GM19023 (cell line): ENCODE measurements around the gene JAG2.

Experiments used
- ATAC-seq: cut with Tn5 transposase; IDR thresholded peaks from one replicate; pipeline ENCODE4 v1.9.1; 2021; ENCODE audit warnings: mild to moderate bottlenecking, moderate library complexity; ENCODE audit not compliant: unreplicated experiment

Gene JAG2

GRCh38 chr14:105168496-105168978 lies at the start of gene JAG2:
JAG2 (minus strand) TSS chr14:105168776; CDS start chr14:105168420, 356 bp downstream.
- ATAC-seq, result no peak

GRCh38 chr14:105217774-105218173 lies 49.2 kb upstream of the JAG2 start:
- no peak for ATAC-seq

GRCh38 chr14:105216490-105217247 lies 48.1 kb upstream of the JAG2 start:
- ATAC-seq, result no peak

- no peak for ATAC-seq
Measured at GRCh38 chr14:105215602-105216001, 47.0 kb upstream of the JAG2 start.

- ATAC-seq, result no peak
Measured at GRCh38 chr14:105214324-105214915, 45.8 kb upstream of the JAG2 start.

GRCh38 chr14:105213361-105213760 lies 44.8 kb upstream of the JAG2 start:
- ATAC-seq, result no peak

- ATAC-seq, result no peak
Measured at GRCh38 chr14:105212541-105213300, 44.1 kb upstream of the JAG2 start.

GRCh38 chr14:105211758-105212089 lies 43.1 kb upstream of the JAG2 start:
- ATAC-seq, result no peak

- ATAC-seq, result no peak
Measured at GRCh38 chr14:105211086-105211757, 42.6 kb upstream of the JAG2 start.

- ATAC-seq, result no peak
Measured at GRCh38 chr14:105210266-105211025, 41.9 kb upstream of the JAG2 start.

- ATAC-seq, result no peak
Measured at GRCh38 chr14:105209646-105210045, 41.1 kb upstream of the JAG2 start.

GRCh38 chr14:105209091-105209490 lies 40.5 kb upstream of the JAG2 start:
- ATAC-seq, result no peak

- no peak for ATAC-seq
Measured at GRCh38 chr14:105208738-105209075, 40.1 kb upstream of the JAG2 start.

GRCh38 chr14:105207996-105208737 lies 39.6 kb upstream of the JAG2 start:
- ATAC-seq, result no peak

- no peak for ATAC-seq
Measured at GRCh38 chr14:105207460-105207901, 38.9 kb upstream of the JAG2 start.

- no peak for ATAC-seq
Measured at GRCh38 chr14:105206873-105207272, 38.3 kb upstream of the JAG2 start.

GRCh38 chr14:105205673-105206208 lies 37.2 kb upstream of the JAG2 start:
- ATAC-seq, result no peak

- no peak for ATAC-seq
Measured at GRCh38 chr14:105204931-105205672, 36.5 kb upstream of the JAG2 start.
